HEK293 (cell line): Measurements from ENCODE around the gene PARD3.

ENCODE experiments used
- CTCF ChIA-PET: fragments of 350-600 bp; formaldehyde crosslinking; extraction: SDS; loops from one replicate; lab custom pipeline; 2021; ENCODE audit warnings: antibody characterized with exemption; lab: Yijun Ruan, JAX
- POLR2A ChIA-PET: fragments of 300-600 bp; formaldehyde crosslinking; extraction: SDS; loops from one replicate; lab custom pipeline; 2020; ENCODE audit warnings: antibody characterized with exemption, inconsistent platforms; lab: Yijun Ruan, JAX
- H3K27ac ChIP-seq: fragments of 200-500 bp; sonication (Bioruptor generic); 2 replicates; pipeline ENCODE4 v1.5.1; 2014; ENCODE audit warnings: low read depth, low read length, control low read depth, inconsistent platforms; ENCODE audit errors: extremely low read depth
- H3K36me3 ChIP-seq, 2 experiments: fragments of 200-500 bp in 1 of 2; sonication (Bioruptor generic) in 1 of 2; 1 replicate in 1 of 2; 2 replicates in 1 of 2; pipeline ENCODE4 v1.5.1; 2014 to 2017; ENCODE audit warnings: inconsistent platforms in 2 of 2, low read length in 2 of 2; ENCODE audit not compliant: control insufficient read depth in 2 of 2, insufficient read depth in 1 of 2
- H3K4me1 ChIP-seq: fragments of 200-500 bp; sonication (Bioruptor generic); 2 replicates; pipeline ENCODE4 v1.5.1; 2014; ENCODE audit warnings: mild to moderate bottlenecking, low read length, inconsistent platforms; ENCODE audit not compliant: control insufficient read depth, insufficient read depth
- H3K4me3 ChIP-seq: 2 replicates; pipeline ENCODE4 v1.5.1; 2011; ENCODE audit warnings: low read depth, mild to moderate bottlenecking, control low read depth, low read length, moderate library complexity
- H3K9me3 ChIP-seq: fragments of 200-500 bp; sonication (Bioruptor generic); 2 replicates; pipeline ENCODE4 v1.5.1; 2014; ENCODE audit warnings: low read depth, low read length, inconsistent platforms; ENCODE audit not compliant: control insufficient read depth, insufficient read depth
- REST ChIP-seq: fragments of 450-650 bp; formaldehyde crosslinking; IDR thresholded peaks from 2 replicates; pipeline ENCODE4 v1.5.1; 2016; ENCODE audit warnings: missing biosample characterization, missing genetic modification characterization
- SCRT1 ChIP-seq: fragments of 450-650 bp; formaldehyde crosslinking; IDR thresholded peaks from 2 replicates; pipeline ENCODE4 v1.5.1; 2016; ENCODE audit warnings: missing biosample characterization, missing genetic modification characterization, borderline replicate concordance
- SCRT2 ChIP-seq: fragments of 450-650 bp; formaldehyde crosslinking; IDR thresholded peaks from 2 replicates; pipeline ENCODE4 v1.5.1; 2016; ENCODE audit warnings: missing biosample characterization, missing genetic modification characterization
- ZBTB49 ChIP-seq: fragments of 450-650 bp; formaldehyde crosslinking; IDR thresholded peaks from 2 replicates; pipeline ENCODE4 v1.5.1; 2016; ENCODE audit warnings: missing biosample characterization, missing genetic modification characterization, low read depth
- ZIC2 ChIP-seq: fragments of 450-650 bp; formaldehyde crosslinking; IDR thresholded peaks from 2 replicates; pipeline ENCODE4 v1.5.1; 2016; ENCODE audit warnings: missing biosample characterization, missing genetic modification characterization
- ZNF132 ChIP-seq: fragments of 450-650 bp; formaldehyde crosslinking; IDR thresholded peaks from 2 replicates; pipeline ENCODE4 v1.5.1; 2017; ENCODE audit warnings: missing biosample characterization, missing genetic modification characterization, borderline replicate concordance
- ZNF133 ChIP-seq: fragments of 450-650 bp; formaldehyde crosslinking; IDR thresholded peaks from 2 replicates; pipeline ENCODE4 v1.5.1; 2016; ENCODE audit warnings: missing biosample characterization, missing genetic modification characterization
- ZNF140 ChIP-seq: fragments of 450-650 bp; formaldehyde crosslinking; IDR thresholded peaks from 2 replicates; pipeline ENCODE4 v1.5.1; 2016; ENCODE audit warnings: missing biosample characterization, missing genetic modification characterization
- ZNF146 ChIP-seq: fragments of 450-650 bp; formaldehyde crosslinking; IDR thresholded peaks from 2 replicates; pipeline ENCODE4 v1.5.1; 2016; ENCODE audit warnings: missing biosample characterization, missing genetic modification characterization
- ZNF155 ChIP-seq: fragments of 450-650 bp; formaldehyde crosslinking; IDR thresholded peaks from 2 replicates; pipeline ENCODE4 v1.5.1; 2016; ENCODE audit warnings: missing biosample characterization, missing genetic modification characterization
- ZNF2 ChIP-seq: fragments of 450-650 bp; formaldehyde crosslinking; IDR thresholded peaks from 2 replicates; pipeline ENCODE4 v1.5.1; 2016; ENCODE audit warnings: missing biosample characterization, missing genetic modification characterization
- ZNF335 ChIP-seq: fragments of 450-650 bp; formaldehyde crosslinking; conservative IDR thresholded peaks from 2 replicates; pipeline ENCODE4 v1.5.1; 2016; ENCODE audit warnings: missing biosample characterization, missing genetic modification characterization
- ZNF394 ChIP-seq: fragments of 450-650 bp; formaldehyde crosslinking; IDR thresholded peaks from 2 replicates; pipeline ENCODE4 v1.5.1; 2016; ENCODE audit warnings: missing biosample characterization, missing genetic modification characterization, mild to moderate bottlenecking, moderate library complexity, borderline replicate concordance
- ZNF398 ChIP-seq: fragments of 450-650 bp; formaldehyde crosslinking; IDR thresholded peaks from 2 replicates; pipeline ENCODE4 v1.5.1; 2017; ENCODE audit warnings: missing biosample characterization, missing genetic modification characterization
- ZNF521 ChIP-seq: fragments of 450-650 bp; formaldehyde crosslinking; IDR thresholded peaks from 2 replicates; pipeline ENCODE4 v1.5.1; 2017; ENCODE audit warnings: missing biosample characterization, mild to moderate bottlenecking, missing genetic modification characterization
- ZNF623 ChIP-seq: fragments of 450-650 bp; formaldehyde crosslinking; IDR thresholded peaks from 2 replicates; pipeline ENCODE4 v1.5.1; 2016; ENCODE audit warnings: missing biosample characterization, missing genetic modification characterization
- ZNF768 ChIP-seq: fragments of 450-650 bp; formaldehyde crosslinking; IDR thresholded peaks from 2 replicates; pipeline ENCODE4 v1.5.1; 2018; ENCODE audit warnings: missing biosample characterization, mild to moderate bottlenecking, missing genetic modification characterization
- ZSCAN5A ChIP-seq: fragments of 450-650 bp; formaldehyde crosslinking; IDR thresholded peaks from 2 replicates; pipeline ENCODE4 v1.5.1; 2016; ENCODE audit warnings: missing biosample characterization, missing genetic modification characterization
- TF ChIP-seq, protein P1 (sequence below): fragments of 450-650 bp; formaldehyde crosslinking; IDR thresholded peaks from 2 replicates; pipeline ENCODE4 v1.5.1; 2016; ENCODE audit warnings: missing biosample characterization, missing genetic modification characterization

PARD3 gene

DNA sequence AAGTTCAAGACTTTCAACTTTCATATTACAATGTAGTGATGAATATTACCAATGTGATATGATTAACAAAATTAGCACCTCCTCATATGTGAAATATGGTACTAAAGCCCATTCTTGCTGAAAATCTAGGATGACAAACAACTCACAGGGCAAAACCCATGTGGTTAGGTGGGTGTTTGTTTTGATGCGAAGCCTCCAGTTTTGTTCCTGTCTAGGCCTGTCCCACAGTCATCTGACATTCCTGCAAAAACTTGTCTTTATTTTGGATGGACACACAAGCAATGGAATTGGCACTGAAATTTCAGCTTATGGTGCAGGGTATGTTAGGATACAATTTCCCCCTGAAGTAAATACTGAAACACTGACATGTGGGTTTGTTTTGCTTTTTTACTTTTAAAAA is 95.3 kb downstream of the PARD3 start:
- Histone ChIP-seq H3K36me3 (no peaks in the 10 kb centered on the region), H3K27ac (no peak overlapping the region), H3K9me3 (no peaks in the 10 kb centered on the region), H3K4me3 (no peak overlapping the region)
- POLR2A ChIA-PET, result interaction anchor here (0.6 kb wide), 1 partner anchor 61 kb away, joined by 3 read pairs; no protein-coding TSS in a partner anchor
- TF ChIP-seq ZNF394 (tag by site-specific recombination) (no peak), ZSCAN5A (tag by site-specific recombination) (no peak), ZNF398 (tag by site-specific recombination) (no peak), ZIC2 (tag by site-specific recombination) (no peak), ZNF623 (tag by site-specific recombination) (no peak), ZNF140 (tag by site-specific recombination) (no peak), ZNF2 (tag by site-specific recombination) (no peak), ZNF155 (tag by site-specific recombination) (no peak), SCRT2 (tag by site-specific recombination) (no peak), SCRT1 (tag by site-specific recombination) (no peak), ZNF521 (tag by site-specific recombination) (no peak), ZNF132 (tag by site-specific recombination) (no peak), ZNF335 (tag by site-specific recombination) (no peak), ZBTB49 (tag by site-specific recombination) (no peak)
- TF ChIP-seq, all 188 proteins: peak for 0
- H3K4me1 ChIP-seq, result 0 out of 2 replicates have a peak, but pooled peaks cover 2% of the 10 kb centered on the region
- CTCF ChIA-PET, result no interaction called here

GRCh38 chr10:34719328-34719727 is 95.8 kb downstream of the PARD3 start:
- CTCF ChIA-PET, result no interaction called here
- Histone ChIP-seq H3K9me3 (no peaks in the 10 kb centered on the region), H3K4me3 (no peak overlapping the region), H3K4me1 (0 out of 2 replicates have a peak, but pooled peaks cover 2% of the 10 kb centered on the region), H3K36me3 (no peaks in the 10 kb centered on the region), H3K27ac (no peak overlapping the region)
- POLR2A ChIA-PET, result no interaction called here
- no peak for TF ChIP-seq ZNF768
- no peak for TF ChIP-seq ZNF133 (tag by site-specific recombination)
- TF ChIP-seq, protein P1, sequence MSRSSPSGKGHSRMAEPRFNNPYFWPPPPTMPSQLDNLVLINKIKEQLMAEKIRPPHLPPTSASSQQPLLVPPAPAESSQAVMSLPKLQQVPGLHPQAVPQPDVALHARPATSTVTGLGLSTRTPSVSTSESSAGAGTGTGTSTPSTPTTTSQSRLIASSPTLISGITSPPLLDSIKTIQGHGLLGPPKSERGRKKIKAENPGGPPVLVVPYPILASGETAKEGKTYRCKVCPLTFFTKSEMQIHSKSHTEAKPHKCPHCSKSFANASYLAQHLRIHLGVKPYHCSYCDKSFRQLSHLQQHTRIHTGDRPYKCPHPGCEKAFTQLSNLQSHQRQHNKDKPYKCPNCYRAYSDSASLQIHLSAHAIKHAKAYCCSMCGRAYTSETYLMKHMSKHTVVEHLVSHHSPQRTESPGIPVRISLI, result no peak
- no peak for TF ChIP-seq ZNF146 (tag by site-specific recombination)
- TF ChIP-seq REST, result no peak
